ENCODE data around the gene KIF26B.
"Not testable (repeated sequence)": the region's sequence is repeated elsewhere in the genome, so short reads cannot be mapped to it uniquely, and the experiment has no call there.

KIF26B gene

DNA sequence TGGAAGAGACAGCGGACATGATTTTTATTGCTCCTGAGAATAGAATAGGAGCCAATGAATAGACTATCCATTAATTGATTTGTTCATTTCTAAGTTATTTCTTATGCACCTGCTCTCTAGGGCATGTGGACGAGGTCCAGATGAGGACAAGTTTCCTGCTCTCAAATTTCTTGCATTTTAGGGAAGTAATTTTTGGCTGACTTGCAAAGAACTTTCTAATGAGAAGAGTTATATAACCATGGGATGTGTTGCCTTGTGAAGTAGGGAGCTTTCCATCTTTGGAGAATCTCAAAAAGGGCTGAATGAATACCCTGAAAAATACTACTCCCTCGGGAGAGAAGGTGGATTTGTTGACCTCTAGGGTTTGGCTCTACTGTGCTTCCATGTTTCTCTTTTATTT is 243.0 kb downstream of the KIF26B start:
- no peak for DNase-seq

DNA sequence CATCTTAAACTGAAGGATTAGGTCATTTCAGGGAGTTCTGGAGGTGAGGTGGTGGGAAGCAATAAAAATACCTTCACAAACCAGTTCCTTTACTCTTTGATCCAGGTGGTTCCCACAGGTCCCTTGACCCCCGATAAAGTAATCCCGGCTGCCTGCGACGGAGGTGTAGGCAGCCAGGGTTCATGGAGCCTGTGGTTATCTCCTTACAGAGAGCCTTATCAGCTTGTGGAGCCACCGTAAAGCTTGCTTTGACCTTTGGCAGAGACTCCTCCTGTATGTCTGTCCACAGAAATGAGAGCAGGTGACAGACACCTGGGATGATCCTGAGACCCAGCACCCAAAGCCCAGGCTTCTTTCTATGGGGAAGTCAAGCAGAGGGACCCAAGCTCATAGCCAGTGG is 243.4 kb downstream of the KIF26B start:
- no peak for DNase-seq

DNA sequence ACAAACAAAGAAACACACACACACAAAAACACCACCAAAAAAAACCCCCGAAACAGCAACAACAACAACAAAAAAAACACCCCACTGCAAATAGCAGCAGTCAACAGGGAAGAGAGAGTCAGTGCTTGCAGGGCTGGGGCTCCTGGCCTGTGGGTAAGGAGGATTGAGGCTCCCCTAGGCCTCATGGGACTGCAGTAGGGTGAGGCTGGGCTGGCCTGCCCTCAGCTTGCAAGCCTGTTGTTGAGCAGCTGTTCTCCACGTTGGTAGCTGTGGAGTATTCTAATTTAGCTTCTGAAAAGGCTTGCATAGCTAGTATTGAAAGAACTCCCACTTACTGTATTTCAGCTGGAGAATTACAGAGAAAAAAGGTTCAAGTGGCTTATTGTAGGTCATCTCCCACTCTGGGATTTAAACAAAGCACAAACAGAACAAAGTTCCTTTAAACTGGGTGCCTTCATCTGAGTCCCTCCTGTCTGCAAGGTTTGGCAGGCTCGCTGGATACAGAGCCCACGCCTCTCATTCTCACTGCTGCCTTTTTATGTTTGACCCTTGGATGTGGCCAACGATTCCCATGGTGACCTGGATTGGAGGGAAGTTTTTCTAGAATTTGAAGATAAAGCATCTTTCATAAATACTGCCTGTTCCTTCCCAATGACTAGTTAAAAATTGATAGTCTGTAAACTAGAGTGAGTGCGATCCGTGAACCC is 247.2 kb downstream of the KIF26B start:
- no peak for DNase-seq

DNA sequence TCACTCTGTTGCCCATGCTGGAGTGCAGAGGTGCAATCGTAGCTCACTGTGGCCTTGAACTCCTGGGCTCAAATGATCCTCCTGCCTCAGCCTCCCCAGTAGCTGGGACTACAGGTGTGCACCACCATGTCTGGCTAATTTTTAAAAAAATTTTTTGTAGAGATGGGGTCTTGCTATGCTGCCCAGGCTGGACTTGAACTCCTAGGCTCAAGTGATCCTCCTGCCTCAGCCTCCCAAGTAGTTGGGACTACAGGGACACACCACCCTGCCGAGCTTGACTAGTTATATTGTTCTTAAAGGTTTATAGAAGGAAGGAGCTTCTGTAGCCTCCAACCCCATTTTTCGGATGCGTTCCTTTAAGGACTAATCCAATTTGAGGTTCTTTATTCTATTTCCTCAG is 248.2 kb downstream of the KIF26B start:
- DNase-seq: not testable (repeated sequence)

DNA sequence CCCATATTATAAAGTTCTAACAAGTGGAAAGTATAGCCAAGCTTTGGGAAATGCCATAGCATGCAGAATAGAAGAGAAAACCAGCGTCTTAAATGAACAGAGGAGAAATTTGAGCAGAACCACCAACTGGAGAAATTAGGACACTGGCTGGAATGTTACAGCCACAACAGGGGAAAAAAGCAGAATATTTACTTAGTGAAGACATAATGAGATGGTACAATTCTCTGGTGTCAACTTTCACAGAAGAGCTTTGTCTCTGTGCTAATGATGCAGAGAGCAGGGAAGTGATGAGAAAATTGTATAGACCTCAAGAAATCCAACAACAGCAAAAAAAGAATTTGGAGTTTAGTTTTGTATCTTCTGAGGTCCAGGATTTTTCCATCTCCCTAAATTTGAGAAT is 249.7 kb downstream of the KIF26B start:
- no peak for DNase-seq

DNA sequence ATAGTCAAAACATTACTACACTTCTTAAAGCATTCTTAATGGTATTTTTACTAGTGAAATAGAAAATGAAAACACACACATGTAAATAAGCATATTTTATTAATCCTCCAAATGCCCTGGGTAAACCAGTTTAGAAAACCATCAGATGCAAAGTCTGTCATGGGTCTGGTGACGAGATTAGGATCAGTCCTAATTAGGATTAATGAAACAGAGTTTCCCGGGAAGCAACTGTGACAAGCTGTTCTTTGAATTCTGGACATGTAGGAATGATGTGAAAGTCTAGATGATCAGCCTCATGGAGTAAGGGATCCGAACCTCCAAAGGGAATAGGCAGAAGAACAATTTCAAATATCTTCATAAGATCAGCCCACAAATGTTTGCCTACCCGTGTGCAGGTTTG is 250.2 kb downstream of the KIF26B start:
- DNase-seq: no peak

DNA sequence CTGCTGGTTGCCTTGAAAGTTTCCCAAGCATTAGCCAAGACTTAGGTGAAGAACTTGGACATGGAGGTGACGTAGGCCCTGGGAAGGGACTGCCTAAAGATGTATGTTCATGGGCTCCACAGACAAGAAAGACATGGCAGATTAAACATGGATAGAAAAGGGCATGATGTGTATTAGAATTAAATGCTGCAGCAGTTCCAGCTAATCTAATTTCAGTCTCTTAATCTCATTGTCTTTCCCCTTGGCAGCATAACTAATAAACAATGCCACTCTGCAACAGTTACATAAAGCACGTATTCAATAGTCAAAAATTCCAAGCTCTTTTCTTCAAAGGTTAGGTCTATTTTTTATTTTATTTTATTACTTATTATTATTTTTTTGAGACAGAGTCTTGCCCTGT is 251.6 kb downstream of the KIF26B start:
- no peak for DNase-seq

DNA sequence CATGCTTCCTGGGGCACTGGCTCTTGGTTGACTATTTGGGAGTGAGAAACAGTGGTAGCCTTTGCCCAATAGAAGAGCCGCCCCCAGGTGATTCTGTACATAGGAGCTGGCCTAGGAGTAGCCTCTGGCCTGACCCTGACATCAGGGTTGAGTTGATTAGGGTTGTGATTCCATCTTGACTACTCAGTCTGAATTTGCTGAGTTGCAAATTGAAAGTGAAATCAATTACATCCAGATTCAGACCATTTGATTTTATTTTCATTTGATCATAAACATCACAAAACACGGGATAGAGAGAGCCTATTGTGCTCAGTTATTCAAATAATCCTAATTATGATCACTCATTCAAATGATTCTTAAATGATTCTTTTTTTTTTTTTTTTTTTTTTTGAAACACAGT is 253.2 kb downstream of the KIF26B start:
- no peak for DNase-seq

DNA sequence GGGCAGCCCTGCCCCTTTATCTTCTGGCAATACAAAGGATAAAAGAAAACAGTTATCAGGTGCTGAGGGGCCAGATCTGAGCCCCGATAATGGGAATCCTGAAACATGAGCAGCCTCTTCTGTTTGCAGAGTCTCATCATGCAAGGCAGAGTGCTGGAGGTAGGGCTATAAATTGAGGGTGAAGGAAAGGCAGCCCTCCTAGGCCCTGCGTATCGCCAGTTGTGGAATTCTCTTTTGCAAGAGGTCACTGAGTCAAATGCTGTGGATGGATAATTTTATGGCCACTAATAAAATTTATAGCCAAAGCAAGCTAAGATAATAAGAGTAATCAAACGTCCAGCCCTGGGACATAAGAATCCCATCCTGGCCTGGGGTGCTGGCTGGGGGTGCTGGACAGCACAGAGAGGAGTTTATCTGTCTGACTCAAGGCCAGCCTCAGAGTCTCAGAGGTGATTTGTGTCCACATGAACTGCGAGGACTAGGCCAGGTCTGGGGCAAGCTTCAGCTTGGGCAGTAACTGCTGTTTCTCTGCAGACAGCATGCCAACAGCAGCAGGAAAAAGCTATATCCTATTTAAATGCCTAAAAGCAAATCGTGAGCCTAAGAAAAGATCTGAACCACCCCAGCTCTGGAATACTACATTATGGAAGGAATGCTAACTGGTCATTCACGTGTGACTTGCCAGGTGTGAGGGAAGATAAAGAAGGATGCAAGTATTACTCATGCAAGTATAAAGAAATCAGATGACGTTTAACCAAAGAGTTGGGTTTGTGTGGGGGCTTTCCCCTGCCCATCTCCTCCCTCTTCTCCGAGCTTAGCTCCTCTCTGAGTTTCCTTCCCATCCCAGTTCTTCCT is 254.8 kb downstream of the KIF26B start:
- DNase-seq: no peak

DNA sequence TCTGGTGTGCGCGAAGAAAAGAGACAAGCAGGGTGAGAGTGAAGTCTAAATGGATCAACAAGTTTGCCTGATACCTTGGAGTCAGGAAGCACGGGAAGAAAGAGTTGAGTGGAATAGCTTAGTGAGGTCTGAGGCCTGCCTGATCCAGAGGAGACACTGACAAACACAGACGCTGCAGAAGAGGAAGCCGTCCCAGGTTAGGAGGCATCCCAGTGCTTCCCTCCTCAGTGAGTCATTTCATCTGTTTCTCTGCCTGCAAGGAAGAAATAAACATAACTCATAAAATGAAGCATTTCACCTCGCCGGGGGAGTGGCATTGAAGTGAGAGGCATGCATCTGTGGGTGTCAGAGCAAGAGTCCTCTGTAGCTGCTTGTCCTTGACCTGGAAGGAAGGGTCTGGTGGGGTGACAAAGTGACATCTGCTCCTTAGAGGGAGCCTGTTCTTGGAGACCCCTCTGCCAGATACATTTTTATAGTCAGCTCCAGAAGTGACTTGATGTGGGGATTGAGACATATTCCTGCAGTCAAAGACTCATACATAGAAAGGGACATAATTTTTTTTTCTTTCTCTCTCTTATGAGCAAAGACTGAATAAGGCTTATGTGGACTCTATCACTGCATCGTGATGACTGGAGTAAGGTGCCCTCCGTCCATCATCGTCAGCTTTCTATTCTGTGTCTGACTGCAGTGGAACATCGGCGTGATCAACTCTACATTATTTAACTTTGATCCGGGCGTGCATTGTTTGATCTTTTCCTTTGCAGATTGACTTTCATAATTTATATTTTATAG is 256.7 kb downstream of the KIF26B start:
- no peak for DNase-seq

DNA sequence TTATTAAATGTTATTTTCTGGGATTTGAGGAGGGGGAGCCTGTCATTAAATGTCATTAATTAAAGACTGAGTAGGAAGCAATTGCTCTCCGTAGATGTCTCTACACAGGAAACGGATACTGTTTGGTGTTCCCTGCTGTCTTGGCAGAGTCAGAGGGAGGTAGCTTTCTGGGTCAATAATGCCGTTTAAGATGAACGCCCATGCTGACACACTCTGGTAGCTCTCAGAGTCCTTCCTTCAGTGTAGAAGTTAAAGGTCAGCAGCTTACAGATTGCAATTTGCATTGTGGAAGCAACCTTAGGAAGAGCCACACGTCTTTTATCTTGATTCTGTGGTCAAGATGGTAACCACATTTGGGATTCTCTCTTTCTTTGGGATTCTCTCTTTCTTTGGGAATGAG is 257.5 kb downstream of the KIF26B start:
- DNase-seq: no peak

DNA sequence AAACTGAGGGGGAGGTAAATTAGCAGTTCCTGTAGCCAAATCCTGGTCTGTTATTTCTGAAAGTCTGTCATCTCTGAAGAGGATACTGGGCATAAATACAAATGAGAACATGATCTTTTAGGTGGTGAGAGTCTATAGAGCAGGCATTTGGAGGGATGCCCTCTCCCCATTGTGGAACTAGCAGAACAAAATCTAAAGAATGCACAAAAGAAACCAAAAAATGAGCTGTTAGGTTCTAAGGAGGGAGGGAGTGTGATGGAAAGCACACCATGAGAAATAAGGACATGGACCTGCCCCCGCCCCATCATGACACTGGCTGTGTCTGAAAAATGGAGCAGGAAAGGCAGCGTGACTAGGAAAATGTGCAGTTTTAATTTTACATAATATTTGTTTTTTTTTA is 262.0 kb downstream of the KIF26B start:
- DNase-seq: no peak

DNA sequence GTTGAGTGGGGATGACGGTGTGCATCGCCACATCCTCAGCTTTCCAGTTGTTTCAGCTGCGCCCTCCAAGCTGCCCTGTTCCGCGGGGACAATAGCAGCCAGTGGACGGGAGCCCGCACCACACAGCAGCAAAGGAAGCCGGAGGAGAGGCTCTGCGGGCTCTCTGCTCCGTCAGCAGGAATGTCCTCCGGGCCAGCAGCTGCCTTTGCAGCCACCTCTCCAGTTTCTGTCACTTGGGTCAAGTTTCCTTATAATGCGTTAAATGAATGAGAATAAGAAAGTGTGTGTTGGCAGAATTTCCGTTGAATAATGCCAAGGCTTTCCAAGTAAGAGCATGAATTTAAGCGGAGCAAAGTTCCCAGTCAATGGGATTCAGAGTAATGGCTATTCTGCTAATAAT is 263.3 kb downstream of the KIF26B start:
- DNase-seq: no peak

DNA sequence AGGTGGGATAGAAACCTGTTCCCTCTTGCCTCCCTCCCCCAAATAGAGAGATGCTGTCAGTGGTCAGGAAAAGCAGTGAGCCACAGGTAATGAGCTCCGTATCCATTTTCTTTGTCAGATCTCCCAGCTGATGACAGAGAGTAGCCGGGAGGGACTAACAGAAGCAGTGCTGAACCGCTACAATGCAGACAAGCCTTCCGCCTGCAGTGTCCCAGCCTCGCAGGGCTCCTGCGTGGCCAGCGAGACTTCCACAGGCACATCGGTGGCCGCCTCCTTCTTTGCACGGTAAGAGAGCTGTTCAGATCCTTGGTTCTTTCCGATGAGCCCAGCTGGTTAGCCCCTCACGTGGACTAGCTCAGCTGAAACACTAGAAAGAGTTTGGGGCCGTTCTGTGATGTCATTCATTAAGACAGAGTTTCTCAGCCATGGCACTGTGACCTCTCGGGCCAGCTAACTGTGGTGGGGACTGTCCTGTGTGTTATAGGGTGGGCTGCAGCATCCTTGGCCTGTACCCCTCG is 264.7 kb downstream of the KIF26B start:
- no peak for DNase-seq

DNA sequence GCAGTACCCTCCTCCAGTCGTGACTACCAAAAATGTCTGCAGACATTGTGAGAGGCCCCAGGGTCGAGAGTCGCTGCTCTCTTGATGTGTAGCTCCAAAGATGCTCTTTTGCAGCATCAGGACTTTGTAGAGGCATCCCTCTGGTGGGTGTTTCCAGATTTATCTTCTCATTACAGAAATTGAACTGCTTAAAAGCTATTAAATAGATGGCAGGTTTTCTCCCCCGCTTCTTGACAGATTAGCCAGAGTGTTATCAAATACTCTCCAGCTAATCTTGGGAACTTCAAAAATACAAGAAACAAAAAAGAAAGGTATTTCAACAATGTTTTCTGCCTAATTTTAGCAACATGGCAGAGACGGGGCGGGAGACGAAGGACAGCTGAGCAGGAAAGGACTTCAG is 265.2 kb downstream of the KIF26B start:
- DNase-seq: no peak

DNA sequence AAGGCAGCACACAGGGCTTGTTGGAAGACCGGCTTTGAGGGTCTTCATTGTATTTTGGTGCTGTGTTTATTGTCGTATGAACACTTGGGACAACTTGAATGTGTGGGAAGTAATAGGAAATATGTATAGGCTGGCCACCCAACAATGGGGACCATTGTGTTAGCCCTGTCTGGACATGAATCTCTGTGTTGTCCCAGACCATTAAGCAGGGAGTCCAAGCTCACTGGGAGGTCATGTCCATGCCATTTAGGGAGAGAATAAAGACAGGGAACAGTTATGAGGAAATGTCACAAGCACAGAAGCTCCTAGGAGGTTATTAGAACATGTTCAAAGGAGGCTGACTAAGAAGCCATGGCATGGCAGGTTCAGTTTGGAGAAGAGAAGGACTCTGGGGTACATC is 266.1 kb downstream of the KIF26B start:
- no peak for DNase-seq

DNA sequence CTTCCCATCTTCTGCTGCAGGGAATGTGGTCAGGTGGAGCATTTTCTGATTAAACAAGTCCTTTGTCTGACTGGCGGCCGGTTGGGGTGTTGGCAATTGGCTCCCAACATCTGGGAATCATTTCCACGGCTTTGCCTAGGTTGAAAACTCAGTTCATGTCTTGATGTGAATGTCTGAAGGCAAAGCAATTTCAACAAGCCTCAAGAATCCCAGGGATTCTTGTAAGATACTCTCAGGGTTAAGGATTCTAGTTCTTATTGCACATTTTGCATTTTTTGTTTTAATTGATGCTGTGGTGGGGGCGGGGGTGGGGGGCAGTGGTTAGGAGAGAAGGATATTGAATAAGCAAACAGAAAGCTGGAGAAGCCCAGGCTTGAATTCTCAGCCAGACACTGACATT is 273.9 kb downstream of the KIF26B start:
- no peak for DNase-seq

DNA sequence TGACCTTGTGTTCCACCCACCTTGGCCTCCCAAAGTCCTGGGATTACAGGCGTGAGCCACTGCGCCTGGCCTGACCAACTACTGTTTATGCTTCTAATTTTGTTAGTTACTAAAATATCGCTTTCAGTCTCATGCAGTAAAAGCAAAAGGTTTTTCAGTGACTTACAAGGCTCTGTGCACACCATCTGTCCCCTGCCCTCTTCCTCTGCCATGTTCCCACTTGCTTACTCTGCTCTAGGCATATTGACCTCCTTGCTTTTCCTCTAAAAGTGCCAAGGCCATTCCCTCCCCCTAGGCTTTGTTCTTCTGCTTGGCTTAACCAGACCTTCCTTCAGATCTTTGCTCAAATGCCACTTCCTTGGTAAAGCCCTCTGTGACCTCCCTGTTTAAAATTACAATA is 276.9 kb downstream of the KIF26B start:
- no peak for DNase-seq

DNA sequence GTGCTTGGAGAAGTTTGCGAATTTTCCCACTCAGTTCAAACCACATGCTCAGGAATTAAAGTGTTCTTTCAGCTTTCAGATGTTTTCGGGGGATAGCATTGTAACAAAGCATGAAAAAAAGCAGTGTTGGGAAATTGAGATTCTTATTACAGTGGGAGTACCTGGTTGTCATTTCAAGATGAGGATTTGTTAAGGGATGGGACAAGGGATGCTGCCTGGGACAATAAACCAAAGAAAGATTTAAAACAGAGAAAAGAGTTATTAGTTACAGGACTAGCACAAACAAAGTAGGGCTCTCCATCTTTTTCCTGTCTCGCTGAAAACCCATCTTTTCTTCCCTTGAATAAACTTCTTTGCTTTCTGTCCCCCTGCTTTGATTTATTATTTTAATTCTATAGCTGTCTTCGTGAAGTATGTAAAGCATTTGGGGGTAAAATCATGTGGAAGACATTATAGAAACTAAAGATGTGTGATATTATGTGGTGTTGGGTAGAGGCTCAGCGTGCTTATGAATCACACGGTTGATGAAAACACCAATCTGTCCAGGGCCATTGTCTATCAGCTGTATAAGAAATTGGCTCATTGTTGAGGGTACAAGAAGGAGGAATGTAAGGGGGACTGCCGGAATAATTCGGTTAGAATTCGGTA is 277.6 kb downstream of the KIF26B start:
- no peak for DNase-seq

DNA sequence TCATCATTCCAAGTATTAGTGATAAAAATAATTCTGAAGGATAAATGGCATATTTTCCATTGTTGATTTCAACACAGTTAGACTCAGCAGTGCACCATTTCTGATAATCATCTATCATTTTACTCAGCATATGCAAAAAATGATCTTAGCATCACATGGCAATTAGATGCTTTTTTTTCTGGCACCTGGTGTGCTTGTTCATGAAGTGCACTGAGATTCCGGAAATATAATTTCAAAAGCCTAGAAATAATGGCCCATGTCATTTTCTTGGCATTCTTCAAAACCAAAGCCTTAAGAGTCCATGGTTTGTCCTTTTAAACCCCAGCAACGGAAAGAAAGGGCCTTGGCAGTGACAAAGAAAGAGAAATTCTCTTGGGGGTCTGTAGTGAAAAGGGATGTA is 278.8 kb downstream of the KIF26B start:
- DNase-seq: no peak

DNA sequence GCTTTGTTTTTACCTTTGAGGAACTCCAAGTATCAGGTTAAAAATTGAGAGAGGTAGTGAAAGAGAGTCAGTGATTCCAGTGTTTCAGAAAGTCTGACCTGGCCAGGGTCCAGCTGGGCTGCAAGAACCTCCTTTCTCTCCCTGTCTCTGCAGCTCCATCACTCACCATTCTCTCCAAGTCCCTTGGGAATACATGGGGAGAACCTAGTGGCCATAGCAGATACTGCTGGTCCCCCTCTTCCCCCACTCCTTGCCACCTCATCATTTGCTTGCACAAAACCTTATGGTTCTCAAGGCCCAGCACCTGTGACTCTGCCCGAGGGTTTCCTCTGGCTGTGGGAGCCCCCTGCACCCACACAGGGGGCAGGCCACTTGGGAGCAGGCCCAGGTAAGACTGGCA is 279.5 kb downstream of the KIF26B start:
- DNase-seq: no peak

DNA sequence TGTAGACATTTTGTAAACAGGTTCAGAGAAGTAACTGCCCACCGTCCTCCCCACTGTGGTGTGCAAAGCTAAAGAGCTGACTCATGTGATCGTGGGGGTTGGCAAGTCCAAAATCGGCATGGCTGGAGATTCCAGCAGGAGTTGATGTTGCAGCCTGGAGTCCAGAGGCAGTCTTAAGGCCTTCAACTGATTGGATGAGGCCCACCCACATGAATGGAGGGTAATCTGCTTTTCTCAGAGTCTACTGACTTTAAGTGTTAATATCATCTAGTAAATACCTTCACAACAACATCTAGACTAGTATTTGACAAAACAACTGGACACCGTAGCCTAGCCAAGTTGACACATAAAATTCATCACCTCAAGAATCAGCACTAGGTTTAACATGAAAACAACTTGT is 281.6 kb downstream of the KIF26B start:
- DNase-seq: no peak

All from CD4-positive, alpha-beta T cell treated with Interleukin-15 for 1 hour (primary cell).